Astrocyte (in vitro differentiated cells and primary cell): ENCODE data around the gene TRIM44. TPM values are rescaled to one million over a fixed set of nuclear protein-coding genes. Genes with fewer than 3 reads are reported as not detected.

ENCODE experiments used
- DNase-seq: peaks from one replicate; pipeline ENCODE4 v3.0.0-alpha.2; 2010; ENCODE audit warnings: low read depth
- FAIRE-seq: peaks from 2 replicates; lab custom pipeline; 2011; peaks lifted over from hg19 to GRCh38; lab: Jason Lieb, UNC
- H2AFZ ChIP-seq: 2 replicates; pipeline ENCODE4 v1.6.0; 2012; ENCODE audit warnings: low read depth, low read length, inconsistent platforms
- H3K27ac ChIP-seq: 2 replicates; pipeline ENCODE4 v1.5.1; 2011; ENCODE audit warnings: low read depth, low read length, inconsistent platforms
- H3K27me3 ChIP-seq: 2 replicates; pipeline ENCODE4 v1.6.0; 2011; ENCODE audit warnings: low read length, inconsistent platforms; ENCODE audit not compliant: insufficient read depth
- H3K36me3 ChIP-seq: 2 replicates; pipeline ENCODE4 v1.5.1; 2011; ENCODE audit warnings: low read length, inconsistent platforms; ENCODE audit not compliant: insufficient read depth
- H3K4me1 ChIP-seq: 2 replicates; pipeline ENCODE4 v1.5.1; 2011; ENCODE audit warnings: low read length, inconsistent platforms; ENCODE audit not compliant: insufficient read depth
- H3K4me2 ChIP-seq: 2 replicates; pipeline ENCODE4 v1.6.0; 2012; ENCODE audit warnings: low read length, inconsistent platforms
- H3K4me3 ChIP-seq: 2 replicates; pipeline ENCODE4 v1.5.1; 2011; ENCODE audit warnings: low read depth, mild to moderate bottlenecking, low read length, inconsistent platforms; ENCODE audit not compliant: insufficient read depth
- H3K79me2 ChIP-seq: 2 replicates; pipeline ENCODE4 v1.6.0; 2012; ENCODE audit warnings: mild to moderate bottlenecking, low read length, inconsistent platforms; ENCODE audit not compliant: insufficient read depth
- H3K9ac ChIP-seq: 2 replicates; pipeline ENCODE4 v1.6.0; 2012; ENCODE audit warnings: mild to moderate bottlenecking, low read length, inconsistent platforms
- H3K9me3 ChIP-seq: 2 replicates; pipeline ENCODE4 v1.5.1; 2012; ENCODE audit warnings: low read depth, mild to moderate bottlenecking, low read length, inconsistent platforms; ENCODE audit not compliant: insufficient read depth
- H4K20me1 ChIP-seq: 2 replicates; pipeline ENCODE4 v1.6.0; 2012; ENCODE audit warnings: low read length, inconsistent platforms; ENCODE audit not compliant: insufficient read depth
- H3K27ac Mint-ChIP-seq: one replicate; pipeline ENCODE4 v1.8.0; 2021; ENCODE audit warnings: mild to moderate bottlenecking, mixed read lengths; ENCODE audit not compliant: unreplicated experiment
- H3K27me3 Mint-ChIP-seq: one replicate; pipeline ENCODE4 v1.8.0; 2021; ENCODE audit warnings: low read depth, mixed read lengths; ENCODE audit not compliant: unreplicated experiment
- H3K36me3 Mint-ChIP-seq: one replicate; pipeline ENCODE4 v1.8.0; 2021; ENCODE audit warnings: low read depth, mixed read lengths; ENCODE audit not compliant: unreplicated experiment
- H3K4me1 Mint-ChIP-seq: one replicate; pipeline ENCODE4 v1.8.0; 2021; ENCODE audit warnings: low read depth, mixed read lengths; ENCODE audit not compliant: unreplicated experiment
- H3K4me3 Mint-ChIP-seq: one replicate; pipeline ENCODE4 v1.8.0; 2021; ENCODE audit warnings: mild to moderate bottlenecking, moderate library complexity, mixed read lengths; ENCODE audit not compliant: unreplicated experiment
- H3K9me3 Mint-ChIP-seq: one replicate; pipeline ENCODE4 v1.8.0; 2021; ENCODE audit warnings: mild to moderate bottlenecking, mixed read lengths; ENCODE audit not compliant: unreplicated experiment
- CTCF ChIP-seq: IDR thresholded peaks from 2 replicates; pipeline ENCODE4 v1.5.1; 2011; ENCODE audit warnings: low read depth, mild to moderate bottlenecking, inconsistent platforms, low read length, moderate library complexity; ENCODE audit not compliant: insufficient read depth
- EZH2 ChIP-seq: IDR thresholded peaks from 2 replicates; pipeline ENCODE4 v1.6.1; 2012; ENCODE audit warnings: mild to moderate bottlenecking, low read length, inconsistent platforms; ENCODE audit not compliant: insufficient read depth
- total RNA-seq: library from RNA; stranded (reverse); gene quantifications from 2 replicates; pipeline ENCODE4 v1.2.1, GENCODE V29; 2021

TRIM44 gene
- total RNA-seq, 1 donor from 2014 or later: 61.0 TPM

- H3K9ac ChIP-seq: no peak overlapping the region
- H3K4me2 ChIP-seq: no peak overlapping the region
- H3K36me3 ChIP-seq: no peaks in the 10 kb centered on the region
- no peaks in the 10 kb centered on the region for H3K4me1 ChIP-seq
- Mint-ChIP-seq H3K27ac (no peak overlapping the region), H3K4me3 (no peak overlapping the region), H3K4me1 (no peaks in the 10 kb centered on the region), H3K27me3 (peaks cover 17% of the 10 kb centered on the region), H3K36me3 (no peaks in the 10 kb centered on the region), H3K9me3 (peaks cover 3% of the 10 kb centered on the region)
- peaks cover 3% of the 10 kb centered on the region for H3K27me3 ChIP-seq
- H2AFZ ChIP-seq: no peak overlapping the region
- no peak for DNase-seq
- no peak for TF ChIP-seq CTCF
- TF ChIP-seq EZH2: no peak
- no peaks in the 10 kb centered on the region for H4K20me1 ChIP-seq
- H3K79me2 ChIP-seq: no peaks in the 10 kb centered on the region
- no peak for FAIRE-seq
- no peaks in the 10 kb centered on the region for H3K9me3 ChIP-seq
- H3K27ac ChIP-seq: no peak overlapping the region
- no peak overlapping the region for H3K4me3 ChIP-seq
Observed at GRCh38 chr11:35847473-35847872, 184.9 kb downstream of the TRIM44 start.

- H3K4me3 Mint-ChIP-seq: no peak overlapping the region
- no peak overlapping the region for H3K4me3 ChIP-seq
- H3K36me3 Mint-ChIP-seq: no peaks in the 10 kb centered on the region
- H3K79me2 ChIP-seq: no peaks in the 10 kb centered on the region
- no peak overlapping the region for H3K27ac ChIP-seq
- H3K27me3 Mint-ChIP-seq: peaks cover 17% of the 10 kb centered on the region
- no peaks in the 10 kb centered on the region for H3K36me3 ChIP-seq
- H3K9me3 Mint-ChIP-seq: peaks cover 3% of the 10 kb centered on the region
- DNase-seq (no peak), FAIRE-seq (no peak)
- no peak overlapping the region for H3K9ac ChIP-seq
- H3K4me2 ChIP-seq: no peak overlapping the region
- no peaks in the 10 kb centered on the region for H3K4me1 Mint-ChIP-seq
- TF ChIP-seq CTCF (no peak), EZH2 (no peak)
- H2AFZ ChIP-seq: no peak overlapping the region
- H3K27ac Mint-ChIP-seq: no peak overlapping the region
- peaks cover 3% of the 10 kb centered on the region for H3K27me3 ChIP-seq
- no peaks in the 10 kb centered on the region for H3K9me3 ChIP-seq
- H4K20me1 ChIP-seq: no peaks in the 10 kb centered on the region
- no peaks in the 10 kb centered on the region for H3K4me1 ChIP-seq
Observed at GRCh38 chr11:35848616-35849015, 186.0 kb downstream of the TRIM44 start.

GRCh38 chr11:35850191-35850590, 187.6 kb downstream of the TRIM44 start:
- peaks cover 17% of the 10 kb centered on the region for H3K27me3 Mint-ChIP-seq
- H3K36me3 Mint-ChIP-seq: no peaks in the 10 kb centered on the region
- H3K27ac Mint-ChIP-seq: no peak overlapping the region
- Histone ChIP-seq H3K27me3 (peaks cover 6% of the 10 kb centered on the region), H3K4me2 (no peak overlapping the region), H3K36me3 (no peaks in the 10 kb centered on the region), H4K20me1 (no peaks in the 10 kb centered on the region), H3K27ac (no peak overlapping the region), H3K9me3 (no peaks in the 10 kb centered on the region), H3K79me2 (no peaks in the 10 kb centered on the region), H3K4me3 (no peak overlapping the region), H2AFZ (no peak overlapping the region), H3K9ac (no peak overlapping the region), H3K4me1 (no peaks in the 10 kb centered on the region)
- peaks cover 3% of the 10 kb centered on the region for H3K9me3 Mint-ChIP-seq
- H3K4me1 Mint-ChIP-seq: no peaks in the 10 kb centered on the region
- no peak for TF ChIP-seq CTCF
- TF ChIP-seq EZH2: no peak
- DNase-seq (no peak), FAIRE-seq (no peak)
- H3K4me3 Mint-ChIP-seq: no peak overlapping the region
